Ovary (tissue), 9 donors: ENCODE results near the gene TMUB1. TPM values are rescaled to one million over a fixed set of nuclear protein-coding genes. Genes with fewer than 3 reads are reported as not detected.

Source experiments
- DNase-seq, 5 donors: peaks; one replicate each; pipeline ENCODE4 v3.0.0-alpha.2; 2019 to 2020
- H3K27ac ChIP-seq, 2 donors: fragments of 200-600 bp; one replicate each; pipeline versions ENCODE4 v1.5.1 to v1.8.0; 2019 to 2022
- H3K27me3 ChIP-seq: fragments of 200-600 bp; one replicate; pipeline ENCODE4 v1.8.0; 2022
- H3K36me3 ChIP-seq: fragments of 200-600 bp; sonication (generic); one replicate; pipeline ENCODE4 v1.5.1; 2019
- H3K4me1 ChIP-seq: one replicate; pipeline ENCODE4 v1.8.1; 2013; ENCODE audit warnings: mild to moderate bottlenecking, moderate library complexity; ENCODE audit not compliant: insufficient read depth
- H3K4me3 ChIP-seq: fragments of 200-600 bp; sonication (generic); one replicate; pipeline ENCODE4 v1.5.1; 2017
- H3K9me3 ChIP-seq, 2 donors: fragments of 200-600 bp in 1 of 2; sonication (generic) in 1 of 2; one replicate each; pipeline versions ENCODE4 v1.5.1 to v1.8.1; 2013 to 2019; ENCODE audit warnings: mild to moderate bottlenecking in 1 of 2, moderate library complexity in 1 of 2
- CTCF ChIP-seq, 3 donors: fragments of 450-650 bp in 2 of 3; fragments of 200-600 bp in 1 of 3; IDR thresholded peaks; one replicate each; pipeline versions ENCODE4 v1.5.1 to v1.8.0; 2016 to 2022; ENCODE audit warnings: antibody characterized with exemption in 3 of 3, mild to moderate bottlenecking in 1 of 3
- EP300 ChIP-seq: sonication (generic); formaldehyde crosslinking; IDR thresholded peaks from one replicate; pipeline ENCODE4 v1.6.1; 2017; ENCODE audit warnings: antibody characterized with exemption
- POLR2A ChIP-seq: fragments of 450-650 bp; IDR thresholded peaks from one replicate; pipeline ENCODE4 v1.6.1; 2017; ENCODE audit warnings: antibody characterized with exemption, mild to moderate bottlenecking, moderate library complexity
- WGBS, 3 donors: extraction: QIAGEN DNeasy Blood & Tissue Kit in 1 of 3; methylation state at CpG; one replicate each; pipeline versions ENCODE4 v1.1.5 to v1.1.7; 2013 to 2017; 5-methylcytosine and 5-hydroxymethylcytosine counted together
- intact Hi-C, 4 donors: fragments of 100-400 bp; cut with DNase I; formaldehyde crosslinking; loops; one replicate each; pipeline versions ENCODE4 v1.11.0 to v1.15.1; 2022 to 2023
- polyA plus RNA-seq, 2 donors: library from polyadenylated mRNA; stranded (reverse); fragments of 200-250 nt in 1 of 2; fragments of 350-450 nt in 1 of 2; fragmentation: Illumina TruSeq in 1 of 2; extraction: RNeasy Lipid Tissue Mini Kit (QIAGEN cat#74804) in 1 of 2; gene quantifications; one replicate each; pipeline ENCODE4 v1.2.3, GENCODE V29; 2013 to 2014
- total RNA-seq, 7 donors: library from RNA; depleted of rRNA in 2 of 7; stranded (reverse); fragments of >200 nt in 2 of 7; fragmentation: NEBNext Ultra II Directional in 3 of 7; extraction: Animal tissue kit (Norgen Biotek cat#: 25700) in 3 of 7; gene quantifications; one replicate each; pipeline versions ENCODE4 v1.1.0 to v1.2.4, GENCODE V29; 2016 to 2023
- donor health status: DM: no; HTN: no; CAD: no; lungs with moderate emphysema.
- donor health status: DM: no; HTN: no; CAD: no.
- donor health status: Bipolar disorder and iron deficiency.
- donor health status: DM: yes; HTN: yes; CAD: no.
- donor health status: DM: no; HTN: no; CAD: no.
- donor health status: DM: yes; HTN: yes; CAD: no.

TMUB1 gene
- total and polyA plus RNA-seq, 9 donors: 1.9 to 40.3 (median 28.8) TPM

- no peaks in the 10 kb centered on the region for H3K9me3 ChIP-seq
- TF ChIP-seq POLR2A (no peak), EP300 (no peak), CTCF (IDR thresholded peaks at IDR 0.05) (no peak)
- intact Hi-C loops: no loop called here
- peaks cover 15% of the 10 kb centered on the region for H3K4me1 ChIP-seq
- no peak overlapping the region for H3K27ac ChIP-seq
- no peaks in the 10 kb centered on the region for H3K36me3 ChIP-seq
- no peak overlapping the region for H3K4me3 ChIP-seq
- DNase-seq: no peak
- WGBS, 3 donors: 90 to 94% (median 92%) methylated on average over 6 of the region's 6 CpGs
- H3K27me3 ChIP-seq: no peaks in the 10 kb centered on the region
These were observed 10.5 kb upstream of the TMUB1 start for GRCh38 chr7:151093748-151094147.

DNA sequence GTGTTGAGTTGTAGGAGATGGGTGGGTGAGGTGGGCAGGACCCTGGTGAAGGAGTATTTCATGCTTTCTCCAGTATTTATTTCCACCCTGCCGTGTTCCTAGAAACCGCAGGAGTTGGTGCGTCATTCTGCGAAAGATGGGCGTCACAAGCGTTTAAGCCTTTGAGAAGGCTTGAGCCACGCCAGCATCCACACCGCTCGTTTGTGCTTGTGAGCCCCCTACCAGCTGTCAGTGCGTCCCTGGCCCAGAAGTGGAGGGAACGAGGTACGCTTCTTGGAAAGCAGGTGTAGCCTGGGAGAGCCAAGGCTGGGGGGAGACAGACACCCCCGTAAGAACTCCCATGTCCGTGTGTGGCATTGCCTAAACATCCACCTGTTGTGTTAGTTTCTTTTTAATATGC lies 8.7 kb upstream of the TMUB1 start:
- no peaks in the 10 kb centered on the region for H3K36me3 ChIP-seq
- H3K9me3 ChIP-seq: no peaks in the 10 kb centered on the region
- intact Hi-C loops: no loop called here
- DNase-seq: no peak
- no peak overlapping the region for H3K27ac ChIP-seq
- 83 to 87% (median 85%) methylated on average over 14 of the region's 14 CpGs for WGBS, 3 donors
- H3K4me3 ChIP-seq: no peak overlapping the region
- TF ChIP-seq POLR2A: no peak
- no peak for TF ChIP-seq EP300
- no peak for TF ChIP-seq CTCF (IDR thresholded peaks at IDR 0.05)
- peaks cover 23% of the 10 kb centered on the region for H3K4me1 ChIP-seq
- no peaks in the 10 kb centered on the region for H3K27me3 ChIP-seq

DNA sequence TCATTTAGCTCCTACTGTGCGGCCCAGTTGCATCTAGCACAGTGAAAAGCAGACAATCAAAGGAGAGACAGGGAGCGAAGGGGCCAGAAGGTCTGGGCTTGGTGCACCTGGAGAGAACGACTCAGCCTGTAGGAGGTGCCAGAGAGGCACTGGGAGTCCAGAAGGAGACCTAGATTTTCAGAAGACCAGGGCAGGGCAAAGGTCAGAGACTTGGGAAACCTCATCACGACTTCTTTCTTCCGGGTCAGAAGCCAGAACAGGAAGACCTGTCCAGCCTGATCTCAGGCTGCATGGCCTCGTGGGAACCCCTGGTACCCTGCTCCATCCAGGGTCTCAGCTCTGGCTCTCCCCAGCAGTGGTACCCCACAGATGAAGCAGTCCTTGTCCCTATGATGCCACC lies 8.1 kb upstream of the TMUB1 start:
- Histone ChIP-seq H3K27ac (no peak overlapping the region), H3K9me3 (no peaks in the 10 kb centered on the region), H3K4me3 (no peak overlapping the region), H3K27me3 (no peaks in the 10 kb centered on the region), H3K36me3 (no peaks in the 10 kb centered on the region), H3K4me1 (peaks cover 23% of the 10 kb centered on the region)
- no peak for TF ChIP-seq CTCF (IDR thresholded peaks at IDR 0.05)
- TF ChIP-seq POLR2A: no peak
- no peak for TF ChIP-seq EP300
- peak in 1 of 5 donors; percentile 29 for DNase-seq
- WGBS, 3 donors: 56% methylated on average over 6 of the region's 6 CpGs
- intact Hi-C loops: no loop called here

GRCh38 chr7:151091003-151091402 lies 7.7 kb upstream of the TMUB1 start:
- H3K27me3 ChIP-seq: no peaks in the 10 kb centered on the region
- H3K9me3 ChIP-seq: no peaks in the 10 kb centered on the region
- intact Hi-C loops: no loop called here
- WGBS, 3 donors: 83 to 88% (median 85%) methylated on average over 7 of the region's 7 CpGs
- H3K4me1 ChIP-seq: peaks cover 22% of the 10 kb centered on the region
- H3K36me3 ChIP-seq: no peaks in the 10 kb centered on the region
- no peak overlapping the region for H3K4me3 ChIP-seq
- peak in 1 of 5 donors; percentile 23 for DNase-seq
- no peak overlapping the region for H3K27ac ChIP-seq
- no peak for TF ChIP-seq EP300
- no peak for TF ChIP-seq POLR2A
- TF ChIP-seq CTCF (IDR thresholded peaks at IDR 0.05): no peak
